22Rv1 (cell line): Measurements from ENCODE around the gene SIL1.

ENCODE experiments used
- ZFX ChIP-seq: fragments of 450-650 bp; IDR thresholded peaks from 2 replicates; pipeline ENCODE4 v1.6.1; 2017; ENCODE audit warnings: antibody characterized with exemption, borderline replicate concordance
- TF ChIP-seq, protein P1 (sequence below): fragments of 450-650 bp; IDR thresholded peaks from 2 replicates; pipeline ENCODE4 v1.5.1; 2017; ENCODE audit warnings: mild to moderate bottlenecking

DNA sequence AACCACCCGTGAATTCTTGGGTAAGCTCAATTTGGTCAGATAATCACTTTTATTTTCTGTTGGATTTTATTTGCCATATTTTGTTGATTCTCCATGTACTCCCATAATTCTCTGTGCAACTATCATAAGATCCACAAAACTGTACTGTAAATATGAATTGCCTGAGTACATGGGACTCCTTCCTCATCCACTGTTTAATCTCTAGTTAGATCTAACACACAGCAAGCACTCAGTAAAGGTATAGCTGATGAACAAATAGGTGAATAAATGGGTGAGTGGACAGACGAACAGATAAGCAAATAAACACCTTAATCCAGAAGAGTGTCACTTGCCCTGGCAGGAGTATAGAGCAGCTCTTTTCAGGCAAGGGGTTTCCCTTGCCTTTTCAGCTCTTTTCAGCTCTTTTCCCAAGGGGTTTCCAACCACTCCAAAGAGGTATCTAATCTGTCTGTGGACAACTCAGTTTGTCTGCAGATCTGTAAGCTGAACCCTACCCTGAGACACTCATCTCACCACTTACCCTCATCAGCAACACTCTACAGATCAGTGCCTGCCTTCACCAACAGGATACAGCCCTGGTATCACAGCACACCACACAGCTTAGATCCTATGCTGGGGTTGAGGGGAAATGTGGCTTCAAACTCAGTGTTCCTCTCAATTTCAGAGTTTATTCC, 51.2 kb downstream of the SIL1 start:
- TF ChIP-seq, protein P1, sequence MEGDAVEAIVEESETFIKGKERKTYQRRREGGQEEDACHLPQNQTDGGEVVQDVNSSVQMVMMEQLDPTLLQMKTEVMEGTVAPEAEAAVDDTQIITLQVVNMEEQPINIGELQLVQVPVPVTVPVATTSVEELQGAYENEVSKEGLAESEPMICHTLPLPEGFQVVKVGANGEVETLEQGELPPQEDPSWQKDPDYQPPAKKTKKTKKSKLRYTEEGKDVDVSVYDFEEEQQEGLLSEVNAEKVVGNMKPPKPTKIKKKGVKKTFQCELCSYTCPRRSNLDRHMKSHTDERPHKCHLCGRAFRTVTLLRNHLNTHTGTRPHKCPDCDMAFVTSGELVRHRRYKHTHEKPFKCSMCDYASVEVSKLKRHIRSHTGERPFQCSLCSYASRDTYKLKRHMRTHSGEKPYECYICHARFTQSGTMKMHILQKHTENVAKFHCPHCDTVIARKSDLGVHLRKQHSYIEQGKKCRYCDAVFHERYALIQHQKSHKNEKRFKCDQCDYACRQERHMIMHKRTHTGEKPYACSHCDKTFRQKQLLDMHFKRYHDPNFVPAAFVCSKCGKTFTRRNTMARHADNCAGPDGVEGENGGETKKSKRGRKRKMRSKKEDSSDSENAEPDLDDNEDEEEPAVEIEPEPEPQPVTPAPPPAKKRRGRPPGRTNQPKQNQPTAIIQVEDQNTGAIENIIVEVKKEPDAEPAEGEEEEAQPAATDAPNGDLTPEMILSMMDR, result no peak
- TF ChIP-seq ZFX, result no peak
